Measurements from ENCODE around the gene PKDREJ. TPM values are rescaled to one million over a fixed set of nuclear protein-coding genes. Genes with fewer than 3 reads are reported as not detected.

Gene PKDREJ
- total and polyA plus RNA-seq, 2 of the 4 experiments (the other 2 are of a cell fraction) = 0.02 TPM; not detected in 1

DNA sequence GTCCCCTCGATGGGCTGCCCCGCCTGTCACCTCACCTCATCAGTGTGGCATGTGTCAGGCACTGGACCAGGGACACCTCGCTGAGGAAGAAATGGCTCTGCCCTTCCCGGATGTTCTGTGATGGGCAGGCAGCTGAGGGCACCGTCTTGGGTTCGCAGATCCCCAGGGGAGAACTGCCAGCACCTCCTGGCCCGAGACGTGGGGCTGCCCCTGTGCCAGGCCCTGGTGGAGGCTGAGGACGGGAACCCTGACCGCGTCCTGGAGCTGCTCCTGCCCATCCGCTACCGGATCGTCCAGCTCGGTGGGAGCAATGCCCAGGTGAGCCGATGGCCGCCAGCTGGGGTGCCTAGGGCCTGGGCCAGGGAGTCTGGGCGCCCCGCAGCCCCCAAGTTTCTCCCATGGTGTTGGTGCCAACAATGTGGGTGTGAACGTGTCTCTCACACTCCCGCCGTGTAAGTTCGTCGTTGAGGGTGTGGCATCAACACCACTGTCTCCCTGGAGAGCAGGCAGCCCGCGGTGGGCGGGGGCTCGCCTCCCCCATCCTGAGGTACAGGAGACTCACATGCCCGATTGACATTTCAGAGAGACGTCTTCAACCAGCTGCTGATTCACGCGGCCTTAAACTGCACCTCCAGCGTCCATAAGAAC lies 26.2 kb upstream of the PKDREJ start:
- Histone ChIP-seq H3K36me3 (ENCODE audit: control insufficient read depth, insufficient read depth, low read length) (peaks cover 59% of the 10 kb centered on the region), H4K20me1 (ENCODE audit: insufficient read depth, low read length) (no peaks in the 10 kb centered on the region), H3K4ac (ENCODE audit: low read depth, low read length) (no peak overlapping the region), H3K9me1 (ENCODE audit: insufficient read depth, low read length) (0 out of 2 replicates have a peak, but pooled peaks cover 6% of the 10 kb centered on the region), H3K9me3 (ENCODE audit: control insufficient read depth, insufficient read depth, low read length) (no peaks in the 10 kb centered on the region), H3K9ac (ENCODE audit: low read depth, low read length) (no peak overlapping the region), H4K5ac (ENCODE audit: low read depth, low read length) (no peak overlapping the region), H2BK20ac (ENCODE audit: low read depth, low read length) (no peak overlapping the region), H3K56ac (ENCODE audit: extremely low read depth, insufficient read depth, low read length) (no peak overlapping the region), H2BK15ac (ENCODE audit: low read depth, low read length) (no peak overlapping the region), H2BK5ac (ENCODE audit: low read depth, low read length, poor library complexity, severe bottlenecking) (no peak overlapping the region), H3K27ac (ENCODE audit: insufficient read depth, low read length) (no peak overlapping the region), H3K4me1 (ENCODE audit: control insufficient read depth, insufficient read depth, low read length) (no peaks in the 10 kb centered on the region), H2AK5ac (ENCODE audit: low read depth, low read length) (no peak overlapping the region), H3K18ac (ENCODE audit: low read depth, low read length) (no peak overlapping the region), H3K4me3 (ENCODE audit: insufficient read depth, low read depth, low read length) (no peak overlapping the region), H3K14ac (replicated peaks; ENCODE audit: low read depth, low read length) (no peak overlapping the region), H2AK9ac (replicated peaks; ENCODE audit: low read depth, low read length, poor library complexity) (no peak overlapping the region), H3K23ac (ENCODE audit: low read depth, low read length) (no peak overlapping the region), H3K27me3 (ENCODE audit: control insufficient read depth, insufficient read depth, low read length) (no peaks in the 10 kb centered on the region), H4K91ac (ENCODE audit: insufficient read depth, low read depth, low read length) (no peak overlapping the region), H2BK120ac (ENCODE audit: low read depth, low read length) (no peak overlapping the region), H3K4me2 (ENCODE audit: low read depth, low read length) (no peak overlapping the region), H4K8ac (ENCODE audit: low read depth in 2 of 2, low read length in 2 of 2) (no peak overlapping the region), H2AFZ (replicated peaks; ENCODE audit: low read length, poor library complexity) (no peak overlapping the region), H3K79me1 (ENCODE audit: low read depth in 1 of 2, low read length in 2 of 2) (no peaks in the 10 kb centered on the region)
- CTCF ChIA-PET = no interaction called here
- in situ Hi-C loops (cut with MboI; ENCODE audit: low sequenced_read_pairs) (no loop called here), dilution Hi-C loops (cut with HindIII; ENCODE audit: low sequenced_read_pairs, unreplicated experiment) (no loop called here), intact Hi-C loops (cut with micrococcal nuclease) (no loop called here)
- POLR2A ChIA-PET (ENCODE audit: unreplicated experiment) = interaction anchor here (0.5 kb wide), 1 partner anchor 216 kb away, joined by 4 read pairs; no protein-coding TSS in a partner anchor
- TF ChIP-seq BHLHE40 (IDR thresholded peaks at IDR 0.05; ENCODE audit: low read depth, low read length) (no peak), POLR2A (IDR thresholded peaks at IDR 0.05; ENCODE audit: low read depth, low read length) (no peak), FOS (IDR thresholded peaks at IDR 0.05; ENCODE audit: low read depth, low read length) (no peak), RCOR1 (IDR thresholded peaks at IDR 0.05; ENCODE audit: insufficient replicate concordance, low read length) (no peak), MAZ (IDR thresholded peaks at IDR 0.05; ENCODE audit: borderline replicate concordance, low read depth, low read length) (no peak), MXI1 (IDR thresholded peaks at IDR 0.05; ENCODE audit: borderline replicate concordance, low read depth, low read length) (no peak), RFX5 (IDR thresholded peaks at IDR 0.05; ENCODE audit: low read depth, low read length) (no peak), MAFK (IDR thresholded peaks at IDR 0.05; ENCODE audit: low read depth, low read length) (no peak), NFE2L2 (IDR thresholded peaks at IDR 0.05; ENCODE audit: low read depth, low read length) (no peak)
- BruUV-seq (replicated peaks) = no TSS peak
- ATAC-seq (ENCODE audit: low read depth) = no peak
- 94% methylated on average over 7 of the region's 33 CpGs; no CpG with 5 or more reads in 1 of the 2 experiments for WGBS, 2 experiments (ENCODE audit: extremely low coverage in 2 of 2, insufficient read length in 1 of 2)
- no peak for DNase-seq
